Endothelial cell of umbilical vein (primary cell): Measurements from ENCODE around the gene CERS2. TPM values are rescaled to one million over a fixed set of nuclear protein-coding genes. Genes with fewer than 3 reads are reported as not detected.

Source experiments
- BruUV-seq: library from RNA; stranded (reverse); fragments of 400-500 nt; replicated peaks from 2 replicates; lab custom pipeline; 2021; lab: Mats Ljungman, UMichigan
- CTCF ChIA-PET: fragments of 300-600, 350-600 bp; sonication (Branson Sonifier 250); formaldehyde crosslinking; loops from one replicate; lab custom pipeline; 2021; ENCODE audit warnings: antibody characterized with exemption, inconsistent platforms; lab: Charles Lee
- POLR2A ChIA-PET: fragments of 300-600, 350-600 bp; sonication (Branson Sonifier 250); formaldehyde crosslinking; loops from one replicate; lab custom pipeline; 2021; ENCODE audit warnings: antibody characterized with exemption, inconsistent platforms; lab: Charles Lee
- DNase-seq: peaks from one replicate; pipeline ENCODE4 v3.0.0-alpha.2; 2011; ENCODE audit warnings: low read depth, low spot score
- FAIRE-seq: peaks from 2 replicates; lab custom pipeline; 2011; peaks lifted over from hg19 to GRCh38; lab: Jason Lieb, UNC
- H2AFZ ChIP-seq: 2 replicates; pipeline ENCODE4 v1.6.0; 2012; ENCODE audit warnings: low read depth, low read length, control low read depth, inconsistent platforms
- H3K27ac ChIP-seq: 2 replicates; pipeline ENCODE4 v1.5.1; 2011; ENCODE audit warnings: low read depth, mild to moderate bottlenecking, control low read depth, low read length, moderate library complexity; ENCODE audit not compliant: insufficient read depth
- H3K27me3 ChIP-seq, 2 experiments: 2 replicates each; pipeline versions ENCODE4 v1.6.0 to v1.6.1; 2011; ENCODE audit warnings: low read length in 2 of 2, mixed read lengths in 1 of 2; ENCODE audit not compliant: control insufficient read depth in 2 of 2, insufficient read depth in 2 of 2
- H3K36me3 ChIP-seq, 2 experiments: 2 replicates in 1 of 2; 3 replicates in 1 of 2; pipeline ENCODE4 v1.5.1; 2011; ENCODE audit warnings: low read length in 2 of 2, mild to moderate bottlenecking in 1 of 2, moderate library complexity in 1 of 2; ENCODE audit not compliant: control insufficient read depth in 2 of 2, insufficient read depth in 2 of 2; ENCODE audit errors: extremely low read depth in 1 of 2
- H3K4me1 ChIP-seq: 3 replicates; pipeline ENCODE4 v1.5.1; 2011; ENCODE audit warnings: mild to moderate bottlenecking, low read length; ENCODE audit not compliant: control insufficient read depth, insufficient read depth; ENCODE audit errors: extremely low read depth
- H3K4me2 ChIP-seq: 2 replicates; pipeline ENCODE4 v1.6.1; 2011; ENCODE audit warnings: low read length, control low read depth, mixed read lengths; ENCODE audit not compliant: insufficient read depth
- H3K4me3 ChIP-seq, 3 experiments: fragments of 200-600 bp in 1 of 3; sonication (generic), shearing (Covaris generic) in 1 of 3; replicated peaks in 1 of 3; 2 replicates each; pipeline ENCODE4 v1.5.1; 2011 to 2016; ENCODE audit warnings: control low read depth in 3 of 3, low read length in 3 of 3, mild to moderate bottlenecking in 2 of 3, inconsistent platforms in 1 of 3, low read depth in 1 of 3, moderate library complexity in 1 of 3; ENCODE audit not compliant: insufficient read depth in 1 of 3
- H3K79me2 ChIP-seq: 2 replicates; pipeline ENCODE4 v1.6.0; 2012; ENCODE audit warnings: low read length, inconsistent platforms; ENCODE audit not compliant: control insufficient read depth, insufficient read depth
- H3K9ac ChIP-seq: replicated peaks from 2 replicates; pipeline ENCODE3; 2011; ENCODE audit warnings: low read length, control low read depth; ENCODE audit not compliant: insufficient read depth; ENCODE audit errors: extremely low read depth
- H3K9me1 ChIP-seq: replicated peaks from 3 replicates; pipeline ENCODE4 v1.6.0; 2011; ENCODE audit warnings: mild to moderate bottlenecking, low read length; ENCODE audit not compliant: control insufficient read depth, insufficient read depth; ENCODE audit errors: extremely low read depth
- H3K9me3 ChIP-seq: replicated peaks from 2 replicates; pipeline ENCODE4 v1.5.1; 2012; ENCODE audit warnings: low read length, inconsistent platforms; ENCODE audit not compliant: control insufficient read depth, insufficient read depth
- H4K20me1 ChIP-seq: replicated peaks from 2 replicates; pipeline ENCODE3; 2011; ENCODE audit warnings: mild to moderate bottlenecking, low read length; ENCODE audit not compliant: control insufficient read depth, insufficient read depth; ENCODE audit errors: extremely low read depth
- CTCF ChIP-seq, 2 donors: IDR thresholded peaks; 1 replicate in 1 of 2; 2 replicates in 1 of 2; pipeline ENCODE4 v1.5.1; 2011; ENCODE audit warnings: low read length in 2 of 2, mild to moderate bottlenecking in 2 of 2, moderate library complexity in 2 of 2, control low read depth in 1 of 2, inconsistent platforms in 1 of 2, low read depth in 1 of 2; ENCODE audit not compliant: insufficient read depth in 1 of 2; ENCODE audit errors: extremely low read depth in 1 of 2
- EZH2 ChIP-seq: IDR thresholded peaks from 2 replicates; pipeline ENCODE4 v1.6.1; 2012; ENCODE audit warnings: borderline replicate concordance, low read depth, mild to moderate bottlenecking, moderate library complexity, low read length, inconsistent platforms; ENCODE audit not compliant: severe bottlenecking
- FOS ChIP-seq: IDR thresholded peaks from 2 replicates; pipeline ENCODE4 v1.6.1; 2011; ENCODE audit warnings: mild to moderate bottlenecking, low read length, moderate library complexity, borderline replicate concordance; ENCODE audit not compliant: insufficient read depth
- GATA2 ChIP-seq: IDR thresholded peaks from 2 replicates; pipeline ENCODE4 v1.7.0; 2011; ENCODE audit warnings: low read depth, mild to moderate bottlenecking, moderate library complexity, mixed read lengths, low read length; ENCODE audit not compliant: insufficient read length, insufficient read depth
- JUN ChIP-seq: IDR thresholded peaks from 2 replicates; pipeline ENCODE4 v1.6.1; 2011; ENCODE audit warnings: borderline replicate concordance, low read depth; ENCODE audit not compliant: insufficient read length, insufficient read depth
- MAX ChIP-seq: IDR thresholded peaks from 2 replicates; pipeline ENCODE4 v1.6.1; 2011; ENCODE audit not compliant: insufficient read depth, insufficient read length
- MYC ChIP-seq: IDR thresholded peaks from one replicate; pipeline ENCODE4 v1.6.1; 2011; ENCODE audit warnings: mild to moderate bottlenecking, low read depth, low read length
- POLR2A ChIP-seq: IDR thresholded peaks from 2 replicates; pipeline ENCODE4 v1.6.1; 2012; ENCODE audit warnings: low read depth, mild to moderate bottlenecking, control low read depth, low read length
- POLR2AphosphoS5 ChIP-seq: IDR thresholded peaks from 2 replicates; pipeline ENCODE4 v1.6.1; 2012; ENCODE audit warnings: low read depth, mild to moderate bottlenecking, control low read depth, low read length, moderate library complexity; ENCODE audit not compliant: insufficient read depth
- dilution Hi-C: fragments of 300-500 bp; cut with MboI; formaldehyde crosslinking; loops from one replicate; pipeline ENCODE4 v1.15.0; 2019; ENCODE audit warnings: low sequenced_read_pairs; ENCODE audit not compliant: extremely low pct_ligation_motif_present
- intact Hi-C: fragments of 100-400 bp; cut with micrococcal nuclease; formaldehyde crosslinking; loops from one replicate; pipeline ENCODE4 v1.10.0; 2022
- polyA plus RNA-seq, 4 experiments: library from polyadenylated mRNA; depleted of rRNA in 3 of 4; stranded (reverse) in 3 of 4; unstranded in 1 of 4; fragments of >200 nt; gene quantifications; 2 replicates each; pipeline versions ENCODE4 v1.2.1 to v1.2.3, GENCODE V29; 2011 to 2012; ENCODE audit warnings: missing spikeins in 1 of 4
- total RNA-seq: library from RNA; stranded (reverse); gene quantifications from 2 replicates; pipeline ENCODE4 v1.2.3, GENCODE V29; 2021

CERS2 gene
- total and polyA plus RNA-seq, 2 donors (not counting 3 experiments of a cell fraction or from before 2014, with no cell fraction given), result 143 to 155 TPM

GRCh38 chr1:150954708-150955107 is 19.9 kb downstream of the CERS2 start:
- FAIRE-seq (no peak), DNase-seq (no peak)
- Histone ChIP-seq H3K36me3 (peaks cover 13 to 22% of the 10 kb centered on the region in 2 experiments), H3K79me2 (no peaks in the 10 kb centered on the region), H3K27ac (no peak overlapping the region), H3K4me2 (no peak overlapping the region), H4K20me1 (no peaks in the 10 kb centered on the region), H3K4me1 (no peaks in the 10 kb centered on the region), H3K9me3 (no peaks in the 10 kb centered on the region), H3K9me1 (no peaks in the 10 kb centered on the region), H3K9ac (no peak overlapping the region), H3K4me3 (no peak overlapping the region), H2AFZ (no peak overlapping the region), H3K27me3 (no peaks in the 10 kb centered on the region)
- CTCF ChIA-PET, result interaction anchor here (3.0 kb wide), 1 partner anchor 41 kb away, joined by 10 read pairs; no protein-coding TSS in a partner anchor
- BruUV-seq, result no TSS peak
- intact Hi-C loops (no loop called here), dilution Hi-C loops (no loop called here)
- TF ChIP-seq JUN (no peak), POLR2A (no peak), FOS (no peak), MAX (no peak)
- POLR2A ChIA-PET, result no interaction called here

- Histone ChIP-seq H4K20me1 (no peaks in the 10 kb centered on the region), H2AFZ (no peak overlapping the region), H3K9me1 (no peaks in the 10 kb centered on the region), H3K27ac (no peak overlapping the region), H3K9ac (no peak overlapping the region), H3K36me3 (peaks cover 28 to 34% of the 10 kb centered on the region in 2 experiments), H3K27me3 (no peaks in the 10 kb centered on the region), H3K4me3 (no peak overlapping the region), H3K4me1 (no peaks in the 10 kb centered on the region), H3K9me3 (no peaks in the 10 kb centered on the region), H3K79me2 (no peaks in the 10 kb centered on the region), H3K4me2 (no peak overlapping the region)
- TF ChIP-seq POLR2AphosphoS5 (no peak), EZH2 (no peak), MYC (no peak), POLR2A (no peak), FOS (no peak), JUN (no peak), GATA2 (no peak), CTCF (IDR thresholded peaks at IDR 0.05; ENCODE audit: extremely low read depth in 1 of 2, insufficient read depth in 1 of 2, low read depth in 1 of 2, low read length in 2 of 2) (no peak), MAX (no peak)
- no TSS peak for BruUV-seq
- intact Hi-C loops, result no loop called here
- DNase-seq, result no peak
- CTCF ChIA-PET, result interaction anchor here (0.6 kb wide), 1 partner anchor 13 kb away, joined by 3 read pairs; no protein-coding TSS in a partner anchor
- no peak for FAIRE-seq
- dilution Hi-C loops, result no loop called here
- POLR2A ChIA-PET, result interaction anchor here (0.7 kb wide), 1 partner anchor 25 kb away, joined by 3 read pairs; no protein-coding TSS in a partner anchor
These were observed 29.8 kb downstream of the CERS2 start for GRCh38 chr1:150944856-150945255.
